IPS-NIHi7 (cell line): ENCODE data around the gene PMEL.

Experiments
- DNase-seq: peaks from one replicate; pipeline ENCODE4 v3.0.0; 2012; ENCODE audit warnings: mixed read lengths; ENCODE audit errors: extremely low spot score

PMEL gene

GRCh38 chr12:55942055-55942454 lies 23.8 kb downstream of the PMEL start:
- DNase-seq: no peak

GRCh38 chr12:55940065-55940732 lies 25.6 kb downstream of the PMEL start:
- DNase-seq: peak; percentile 93

- no peak for DNase-seq
Observed at GRCh38 chr12:55938826-55939501, 26.9 kb downstream of the PMEL start.

- DNase-seq: no peak
Observed at GRCh38 chr12:55937981-55938380, 27.9 kb downstream of the PMEL start.

- DNase-seq: no peak
Observed at GRCh38 chr12:55935738-55936151, 30.1 kb downstream of the PMEL start.

GRCh38 chr12:55934773-55935172 lies 31.1 kb downstream of the PMEL start:
- DNase-seq: no peak

- DNase-seq: no peak
Observed at GRCh38 chr12:55933799-55934742, 31.8 kb downstream of the PMEL start.

- DNase-seq: peak; percentile 20
Observed at GRCh38 chr12:55933169-55933798, 32.6 kb downstream of the PMEL start.

- DNase-seq: no peak
Observed at GRCh38 chr12:55932551-55932910, 33.3 kb downstream of the PMEL start.

GRCh38 chr12:55931780-55932550 lies 33.9 kb downstream of the PMEL start:
- peak; percentile 76 for DNase-seq

- DNase-seq: no peak
Observed at GRCh38 chr12:55931317-55931779, 34.5 kb downstream of the PMEL start.

- DNase-seq: peak; percentile 53
Observed at GRCh38 chr12:55930771-55931316, 35.0 kb downstream of the PMEL start, which contains the start of gene DGKA. DGKA (plus strand) TSS chr12:55931162; CDS start chr12:55936504, 5,342 bp downstream.

GRCh38 chr12:55929306-55929791 lies 36.5 kb downstream of the PMEL start:
- DNase-seq: no peak

- DNase-seq: peak; percentile 84
Observed at GRCh38 chr12:55927588-55928502, 38.0 kb downstream of the PMEL start, which contains the start of gene PYM1. PYM1 (minus strand) TSS chr12:55927894; CDS start chr12:55927761, 133 bp downstream.

GRCh38 chr12:55926738-55927587 lies 38.9 kb downstream of the PMEL start:
- DNase-seq: peak; percentile 93

GRCh38 chr12:55925870-55926737 lies 39.7 kb downstream of the PMEL start:
- DNase-seq: no peak

GRCh38 chr12:55925371-55925770 lies 40.5 kb downstream of the PMEL start:
- no peak for DNase-seq
